GM12878 (cell line): Measurements from ENCODE around the gene PDE6A.

Experiments used
- ASH2L ChIP-seq: fragments of 300-600, 200-600 bp; sonication (generic); IDR thresholded peaks from 2 replicates; pipeline ENCODE4 v1.6.1; 2017; ENCODE audit warnings: low read depth, mild to moderate bottlenecking, borderline replicate concordance
- TAF1 ChIP-seq: IDR thresholded peaks from 2 replicates; pipeline ENCODE4 v1.6.1; 2011; ENCODE audit warnings: mild to moderate bottlenecking, low read depth, low read length, borderline replicate concordance

GRCh38 chr5:149826574-149826973 is 118.0 kb downstream of the PDE6A start:
- TF ChIP-seq ASH2L = no peak
- no peak for TF ChIP-seq TAF1
